ENCODE data around the gene SDC1.
"Not testable (repeated sequence)": the region's sequence is repeated elsewhere in the genome, so short reads cannot be mapped to it uniquely, and the experiment has no call there.

Gene SDC1

GRCh38 chr2:20224716-20225293, at the start of gene SDC1:
Gene SDC1, minus strand, starts transcription at chr2:20225130. Its CDS starts 263 bp downstream, at chr2:20224867.
- DNase-seq = no peak

GRCh38 chr2:20273042-20273441, 48.1 kb upstream of the SDC1 start:
- no peak for DNase-seq

GRCh38 chr2:20268317-20268716, 43.4 kb upstream of the SDC1 start:
- DNase-seq = not testable (repeated sequence)

- DNase-seq = no peak
These were observed 42.6 kb upstream of the SDC1 start for GRCh38 chr2:20267529-20267928.

GRCh38 chr2:20264629-20265028, 39.7 kb upstream of the SDC1 start:
- no peak for DNase-seq

GRCh38 chr2:20257411-20257810, 32.5 kb upstream of the SDC1 start:
- no peak for DNase-seq

GRCh38 chr2:20254731-20255130, 29.8 kb upstream of the SDC1 start:
- DNase-seq = no peak

GRCh38 chr2:20250436-20250835, 25.5 kb upstream of the SDC1 start:
- no peak for DNase-seq

GRCh38 chr2:20249170-20249569, 24.2 kb upstream of the SDC1 start:
- no peak for DNase-seq

- no peak for DNase-seq
These were observed 22.2 kb upstream of the SDC1 start for GRCh38 chr2:20247084-20247483.

GRCh38 chr2:20243637-20244036, 18.7 kb upstream of the SDC1 start:
- DNase-seq = not testable (repeated sequence)

GRCh38 chr2:20242727-20243377, 17.9 kb upstream of the SDC1 start:
- DNase-seq = no peak

GRCh38 chr2:20241973-20242726, 17.2 kb upstream of the SDC1 start:
- no peak for DNase-seq

- not testable (repeated sequence) for DNase-seq
These were observed 15.4 kb upstream of the SDC1 start for GRCh38 chr2:20240291-20240690.

GRCh38 chr2:20236496-20236895, 11.6 kb upstream of the SDC1 start:
- DNase-seq = no peak

- no peak for DNase-seq
These were observed 10.8 kb upstream of the SDC1 start for GRCh38 chr2:20235655-20236305.

- DNase-seq = not testable (repeated sequence)
These were observed 9.7 kb upstream of the SDC1 start for GRCh38 chr2:20234597-20234996.

GRCh38 chr2:20232837-20233207, 7.9 kb upstream of the SDC1 start:
- DNase-seq = no peak

GRCh38 chr2:20231598-20232026, 6.7 kb upstream of the SDC1 start:
- no peak for DNase-seq

- no peak for DNase-seq
These were observed 6.2 kb upstream of the SDC1 start for GRCh38 chr2:20231159-20231558.

- DNase-seq = no peak
These were observed 5.1 kb upstream of the SDC1 start for GRCh38 chr2:20230114-20230425.

GRCh38 chr2:20229322-20230113, 4.6 kb upstream of the SDC1 start:
- no peak for DNase-seq

- no peak for DNase-seq
These were observed 3.1 kb upstream of the SDC1 start for GRCh38 chr2:20227894-20228505.
